Measurements from ENCODE around the gene SIL1.

The SIL1 gene

DNA sequence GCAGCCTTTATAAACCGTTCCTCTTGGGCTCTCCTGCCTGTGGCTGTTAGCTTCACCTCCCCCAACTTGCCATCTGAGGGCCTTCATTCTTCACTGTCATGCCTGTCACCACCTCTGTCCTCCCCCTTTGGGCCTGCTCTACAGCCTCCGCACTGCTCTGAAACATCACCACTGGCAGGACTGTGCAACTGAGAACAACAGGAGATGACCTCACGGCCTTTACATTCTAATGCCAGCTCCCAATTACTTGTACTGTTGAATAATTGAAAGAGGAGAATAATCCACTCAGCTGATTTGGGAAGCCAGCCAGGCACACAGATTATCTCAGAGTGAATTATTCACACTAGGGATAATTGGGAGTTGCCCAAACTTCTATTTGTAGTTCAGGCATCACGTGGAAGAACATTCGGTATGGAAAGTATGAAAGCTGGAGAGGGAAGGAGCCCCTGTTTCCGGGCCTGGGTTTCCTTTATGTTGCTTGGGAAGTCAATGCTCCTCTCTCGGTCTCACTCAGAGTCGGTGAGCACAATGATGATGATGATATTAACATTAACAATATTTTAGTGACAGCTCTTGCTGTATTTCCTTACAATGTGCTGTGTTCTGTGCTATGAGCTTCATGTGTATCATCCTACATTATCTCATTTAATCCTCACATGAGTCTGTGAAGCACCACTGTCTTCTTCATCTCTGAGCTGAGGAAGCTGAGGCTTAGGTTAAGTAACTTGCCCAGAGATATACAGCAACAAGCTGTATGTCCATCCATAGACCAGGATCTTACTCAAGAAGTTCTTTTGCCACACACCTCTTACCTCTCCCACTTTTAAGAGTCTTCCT, 223.7 kb downstream of the SIL1 start:
- Mint-ChIP-seq H3K36me3 (peaks cover 3% of the 10 kb centered on the region), H3K27ac (no peak overlapping the region), H3K9me3 (no peaks in the 10 kb centered on the region), H3K4me3 (no peak overlapping the region), H3K27me3 (no peaks in the 10 kb centered on the region), H3K4me1 (no peaks in the 10 kb centered on the region)
- ATAC-seq (ENCODE audit: low read depth) (no peak), DNase-seq (ENCODE audit: low spot score in 2 of 2) (no peak)

DNA sequence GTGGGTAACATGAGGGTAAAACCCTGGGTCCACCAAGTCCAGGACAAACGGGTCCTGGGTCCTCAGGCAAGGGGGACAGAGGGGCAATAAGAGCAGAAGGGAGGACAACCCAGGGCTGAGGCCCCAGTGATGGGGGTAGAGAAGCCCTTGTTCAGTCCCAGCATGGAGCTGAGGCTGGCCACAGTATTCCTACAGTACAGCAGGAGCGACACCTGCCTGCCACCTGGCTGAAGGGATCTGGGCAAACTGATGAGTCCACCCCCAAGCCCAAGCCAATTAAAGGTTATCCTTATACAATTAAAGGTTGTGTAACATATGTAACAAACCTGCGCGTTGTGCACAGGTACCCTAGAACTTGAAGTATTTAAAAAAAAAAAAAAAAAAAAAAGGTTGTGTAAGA, 225.3 kb downstream of the SIL1 start:
- Mint-ChIP-seq H3K9me3 (no peaks in the 10 kb centered on the region), H3K27me3 (no peaks in the 10 kb centered on the region), H3K4me1 (no peaks in the 10 kb centered on the region), H3K27ac (no peak overlapping the region), H3K36me3 (peaks cover 3% of the 10 kb centered on the region), H3K4me3 (no peak overlapping the region)
- DNase-seq (ENCODE audit: low spot score in 2 of 2) (no peak), ATAC-seq (ENCODE audit: low read depth) (no peak)

DNA sequence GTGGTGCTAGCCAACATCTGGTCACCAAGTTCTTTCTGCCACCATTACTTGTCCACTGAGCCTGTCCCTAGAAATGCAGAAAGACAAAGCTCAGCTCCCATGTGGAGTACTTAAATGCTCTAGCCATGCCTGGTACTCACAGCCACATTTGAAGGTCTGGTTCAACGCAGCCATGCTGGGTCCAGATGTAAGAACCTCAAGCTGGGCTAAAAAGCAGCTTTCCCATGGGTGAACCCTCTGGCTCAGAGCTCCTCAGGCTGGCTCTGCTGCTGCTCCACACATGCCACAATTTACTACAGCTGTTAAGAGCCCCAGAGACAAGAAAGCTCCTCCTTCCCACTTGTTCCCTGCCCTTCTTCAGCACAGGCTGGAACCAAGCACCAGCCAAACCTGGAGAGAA, 225.9 kb downstream of the SIL1 start:
- DNase-seq (ENCODE audit: low spot score in 2 of 2) (no peak), ATAC-seq (ENCODE audit: low read depth) (no peak)
- Mint-ChIP-seq H3K9me3 (no peaks in the 10 kb centered on the region), H3K27me3 (no peaks in the 10 kb centered on the region), H3K4me1 (no peaks in the 10 kb centered on the region), H3K27ac (no peak overlapping the region), H3K36me3 (peaks cover 3% of the 10 kb centered on the region), H3K4me3 (no peak overlapping the region)

DNA sequence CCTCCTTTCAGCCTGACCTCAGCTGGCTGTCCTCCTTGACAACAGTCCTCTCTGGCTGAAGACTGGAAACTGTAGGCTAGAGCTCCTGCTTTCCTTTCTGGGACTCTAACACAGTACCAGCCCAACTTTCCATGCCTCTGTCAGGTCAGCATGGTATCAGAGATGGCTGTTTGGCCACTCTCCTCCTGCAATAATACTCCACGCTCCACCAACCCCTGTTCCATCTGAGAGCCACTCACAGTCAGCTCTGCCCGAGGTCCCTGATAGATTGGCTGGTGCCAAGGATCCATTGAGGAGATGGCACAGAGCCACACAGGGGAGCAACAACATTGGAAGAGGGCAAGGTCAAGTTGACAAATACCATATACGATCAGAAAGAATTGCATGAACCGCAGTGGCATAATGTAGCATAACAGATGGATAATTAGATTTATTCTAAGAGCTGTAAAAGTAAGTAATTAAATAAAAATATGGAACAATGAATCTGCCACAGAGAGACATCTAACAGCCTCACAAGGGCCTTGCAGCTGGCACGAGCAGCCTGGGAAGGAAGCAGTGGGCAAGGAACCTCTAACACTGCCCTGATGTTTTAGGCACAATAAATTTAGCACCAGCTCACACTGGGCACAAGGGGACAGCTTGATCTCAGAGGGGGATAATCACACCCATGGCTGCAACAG, 228.7 kb downstream of the SIL1 start:
- Mint-ChIP-seq H3K36me3 (peaks cover 3% of the 10 kb centered on the region), H3K9me3 (no peaks in the 10 kb centered on the region)

DNA sequence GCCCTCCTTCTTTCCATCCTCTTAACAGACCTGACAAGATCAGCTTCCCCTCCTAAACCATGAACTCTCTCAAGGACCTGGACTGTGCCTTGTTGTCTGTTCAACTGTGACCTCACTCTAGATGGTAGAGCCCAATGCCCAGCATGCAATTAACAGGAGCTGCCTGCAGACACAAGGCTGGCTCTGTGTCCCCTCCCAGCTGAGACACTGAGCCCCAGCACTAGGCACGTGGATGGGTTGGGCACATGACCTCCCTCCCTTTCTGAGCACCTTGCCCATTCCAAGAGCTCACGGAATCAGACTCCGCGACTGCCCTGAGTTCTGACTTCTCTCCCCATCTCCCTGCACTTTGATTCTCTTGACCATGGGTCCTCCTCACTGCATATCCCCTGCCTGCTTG, 229.6 kb downstream of the SIL1 start:
- Mint-ChIP-seq H3K36me3 (peaks cover 3% of the 10 kb centered on the region), H3K27me3 (no peaks in the 10 kb centered on the region), H3K9me3 (no peaks in the 10 kb centered on the region), H3K4me1 (no peaks in the 10 kb centered on the region), H3K27ac (no peak overlapping the region), H3K4me3 (no peak overlapping the region)
- no peak for DNase-seq (ENCODE audit: low spot score in 2 of 2)
- no peak for ATAC-seq (ENCODE audit: low read depth)

More for the DNA sequence above, 228.7 kb downstream of the SIL1 start:
- ATAC-seq (ENCODE audit: low read depth), result no peak
- H3K4me3 Mint-ChIP-seq, result no peak overlapping the region
- H3K27me3 Mint-ChIP-seq, result no peaks in the 10 kb centered on the region
- no peak overlapping the region for H3K27ac Mint-ChIP-seq
- DNase-seq (ENCODE audit: low spot score in 2 of 2), result no peak
- H3K4me1 Mint-ChIP-seq, result no peaks in the 10 kb centered on the region

DNA sequence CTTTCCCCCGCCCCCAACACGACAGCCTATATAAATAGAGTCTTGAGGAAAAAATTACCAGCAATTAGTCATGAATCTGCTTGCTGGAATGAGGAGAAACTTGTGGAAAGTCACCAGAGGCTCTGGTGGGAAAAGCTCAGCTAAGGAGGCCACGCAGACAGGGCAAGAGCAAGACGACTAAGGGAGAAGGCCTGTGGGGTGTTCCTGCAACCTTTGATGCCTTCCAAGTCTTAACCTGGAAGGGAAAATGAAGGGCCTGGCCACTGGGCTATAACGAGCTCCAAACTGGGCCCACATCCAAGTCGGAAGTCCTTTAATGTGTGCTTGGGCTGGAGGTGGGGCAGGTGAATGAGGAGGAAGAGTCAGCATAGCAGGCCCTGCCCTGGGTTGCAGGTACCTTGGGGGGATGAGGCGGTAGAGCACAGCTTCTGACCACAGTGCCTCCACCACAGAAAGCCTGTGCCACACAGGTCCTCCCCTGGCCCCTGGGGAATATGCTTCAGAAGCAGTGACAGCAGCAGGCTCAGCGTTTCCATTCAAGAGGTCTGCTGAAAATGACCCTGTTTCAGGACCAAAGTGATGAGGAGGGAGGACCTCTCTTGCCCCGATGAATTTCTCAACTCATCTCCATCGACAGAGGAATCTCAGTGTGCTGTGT, 230.2 kb downstream of the SIL1 start:
- Mint-ChIP-seq H3K27me3 (no peaks in the 10 kb centered on the region), H3K27ac (no peak overlapping the region), H3K36me3 (peaks cover 3% of the 10 kb centered on the region), H3K4me3 (no peak overlapping the region), H3K9me3 (no peaks in the 10 kb centered on the region), H3K4me1 (no peaks in the 10 kb centered on the region)
- DNase-seq (ENCODE audit: low spot score in 2 of 2), result no peak
- no peak for ATAC-seq (ENCODE audit: low read depth)

DNA sequence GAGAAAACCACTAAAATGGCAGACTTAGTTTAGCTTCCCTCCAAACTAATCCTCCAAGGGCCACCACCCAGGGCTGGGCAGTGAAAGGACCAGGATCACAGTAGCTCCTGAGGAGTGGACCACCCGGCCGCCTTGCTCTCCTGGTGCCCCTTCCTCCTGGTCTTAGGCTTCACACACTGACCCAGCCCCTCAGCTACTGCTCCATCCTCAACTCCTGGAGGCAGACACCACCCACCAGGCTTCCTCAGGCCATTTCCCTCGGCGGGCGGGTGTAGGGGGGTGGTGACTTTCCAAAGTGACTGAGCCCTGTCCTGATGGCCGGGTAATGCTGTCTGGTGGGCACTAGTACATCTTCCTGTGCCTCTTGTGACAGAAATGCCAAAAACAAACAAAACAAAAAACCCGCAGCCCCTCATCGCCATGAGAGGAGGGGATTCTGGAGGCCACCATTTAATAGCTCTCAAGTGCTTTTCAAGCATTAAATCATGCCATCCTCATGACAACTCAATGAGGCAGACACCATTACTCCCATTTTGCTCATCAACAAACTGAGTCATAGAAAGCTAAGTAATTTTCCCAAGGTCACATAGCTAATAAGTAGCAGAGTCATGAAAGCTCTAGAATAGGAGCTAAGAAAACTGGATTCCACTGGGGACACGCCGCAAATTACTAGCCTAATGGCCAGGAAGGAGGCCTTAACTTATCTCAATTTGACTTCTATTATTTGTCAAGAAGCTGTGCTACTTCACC, 231.8 kb downstream of the SIL1 start:
- H3K4me1 Mint-ChIP-seq, result no peaks in the 10 kb centered on the region
- H3K27me3 Mint-ChIP-seq, result no peaks in the 10 kb centered on the region
- H3K9me3 Mint-ChIP-seq, result no peaks in the 10 kb centered on the region
- H3K4me3 Mint-ChIP-seq, result no peak overlapping the region
- peaks cover 1% of the 10 kb centered on the region for H3K36me3 Mint-ChIP-seq
- H3K27ac Mint-ChIP-seq, result no peak overlapping the region
- ATAC-seq (ENCODE audit: low read depth) (no peak), DNase-seq (ENCODE audit: low spot score in 2 of 2) (no peak)

DNA sequence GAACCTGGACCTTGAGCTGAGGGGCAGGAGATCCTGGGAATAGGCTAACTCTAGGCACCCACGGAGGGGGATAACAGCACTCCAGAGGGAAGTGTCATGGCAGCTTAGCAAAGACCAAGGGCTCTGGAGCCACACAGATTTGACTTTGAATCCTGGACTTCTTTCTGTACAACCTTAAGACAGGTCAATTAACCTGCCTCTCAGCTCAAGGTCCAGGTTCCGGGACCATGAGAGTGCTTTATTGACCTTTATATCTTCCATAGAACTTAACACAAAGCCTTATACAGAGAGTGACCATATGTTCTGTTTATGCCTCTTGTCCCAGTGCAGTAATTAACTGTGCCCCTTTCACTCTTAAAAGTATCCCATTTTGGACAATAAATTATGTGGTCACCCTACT, 232.5 kb downstream of the SIL1 start:
- no peaks in the 10 kb centered on the region for H3K4me1 Mint-ChIP-seq
- H3K27me3 Mint-ChIP-seq, result no peaks in the 10 kb centered on the region
- no peak for ATAC-seq (ENCODE audit: low read depth)
- no peak for DNase-seq (ENCODE audit: low spot score in 2 of 2)
- no peaks in the 10 kb centered on the region for H3K9me3 Mint-ChIP-seq
- no peak overlapping the region for H3K4me3 Mint-ChIP-seq
- H3K27ac Mint-ChIP-seq, result no peak overlapping the region
- peaks cover 1% of the 10 kb centered on the region for H3K36me3 Mint-ChIP-seq

DNA sequence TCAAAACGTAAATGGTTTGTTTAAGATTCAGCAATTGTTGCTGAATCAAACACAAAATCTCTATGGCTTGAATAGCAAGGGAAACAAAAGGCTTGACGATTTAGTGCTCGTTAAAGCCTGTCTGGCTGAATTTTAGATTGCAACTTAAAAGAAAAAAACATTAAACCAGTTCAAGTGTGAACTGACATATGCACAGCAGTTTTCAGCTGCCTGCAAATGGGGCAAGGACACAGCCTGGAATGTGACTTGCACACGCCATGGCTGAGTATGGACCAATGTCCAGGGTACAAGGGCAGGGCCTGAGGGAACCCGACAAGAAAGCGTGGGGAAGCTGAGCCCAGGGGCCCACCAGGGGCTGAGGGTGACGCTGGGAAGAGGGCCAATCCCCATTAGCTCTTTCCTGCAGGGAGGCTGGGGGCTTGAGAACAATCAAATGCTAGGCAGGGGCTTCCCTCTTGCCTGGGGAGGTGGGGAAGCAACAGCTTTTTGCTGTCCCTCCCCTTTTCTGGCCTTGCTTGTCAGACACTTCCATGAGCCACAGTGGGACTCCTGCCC, 233.4 kb downstream of the SIL1 start:
- no peak overlapping the region for H3K27ac Mint-ChIP-seq
- ATAC-seq (ENCODE audit: low read depth) (no peak), DNase-seq (ENCODE audit: low spot score in 2 of 2) (no peak)
- H3K4me1 Mint-ChIP-seq, result no peaks in the 10 kb centered on the region
- H3K4me3 Mint-ChIP-seq, result no peak overlapping the region
- H3K27me3 Mint-ChIP-seq, result no peaks in the 10 kb centered on the region
- peaks cover 1% of the 10 kb centered on the region for H3K36me3 Mint-ChIP-seq
- H3K9me3 Mint-ChIP-seq, result no peaks in the 10 kb centered on the region

DNA sequence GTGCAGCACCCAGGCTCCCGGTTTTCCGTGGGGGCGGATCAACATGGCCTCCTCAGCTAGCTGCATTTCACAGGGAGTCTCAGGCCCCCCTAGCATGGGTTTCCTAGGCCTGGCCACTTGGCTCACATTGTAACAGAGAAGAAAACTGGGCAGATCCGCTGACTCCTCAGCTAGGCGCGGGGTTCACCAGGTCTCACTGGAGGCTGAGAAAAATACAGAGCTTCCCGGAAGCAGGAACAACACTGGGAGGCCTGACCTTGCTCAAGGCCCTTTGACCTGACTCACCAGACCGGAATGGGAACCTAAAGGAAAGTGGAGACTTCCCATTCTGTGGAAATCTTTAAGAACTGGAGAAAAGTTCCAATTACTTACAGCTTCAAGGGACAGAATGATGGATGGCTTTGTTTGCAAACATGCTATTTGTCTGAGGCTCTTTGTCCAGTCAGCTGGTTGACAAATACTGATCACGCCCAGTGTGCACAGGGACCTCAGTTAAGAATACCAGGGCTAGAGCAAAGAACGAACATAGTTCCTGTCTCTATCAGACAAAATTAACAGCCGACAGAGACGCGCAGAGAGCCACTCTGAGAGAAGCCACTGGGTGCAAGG, 234.3 kb downstream of the SIL1 start:
- Mint-ChIP-seq H3K27ac (no peak overlapping the region), H3K4me3 (no peak overlapping the region), H3K36me3 (peaks cover 1% of the 10 kb centered on the region), H3K4me1 (no peaks in the 10 kb centered on the region), H3K27me3 (no peaks in the 10 kb centered on the region), H3K9me3 (no peaks in the 10 kb centered on the region)
- DNase-seq (ENCODE audit: low spot score in 2 of 2) (no peak), ATAC-seq (ENCODE audit: low read depth) (no peak)

DNA sequence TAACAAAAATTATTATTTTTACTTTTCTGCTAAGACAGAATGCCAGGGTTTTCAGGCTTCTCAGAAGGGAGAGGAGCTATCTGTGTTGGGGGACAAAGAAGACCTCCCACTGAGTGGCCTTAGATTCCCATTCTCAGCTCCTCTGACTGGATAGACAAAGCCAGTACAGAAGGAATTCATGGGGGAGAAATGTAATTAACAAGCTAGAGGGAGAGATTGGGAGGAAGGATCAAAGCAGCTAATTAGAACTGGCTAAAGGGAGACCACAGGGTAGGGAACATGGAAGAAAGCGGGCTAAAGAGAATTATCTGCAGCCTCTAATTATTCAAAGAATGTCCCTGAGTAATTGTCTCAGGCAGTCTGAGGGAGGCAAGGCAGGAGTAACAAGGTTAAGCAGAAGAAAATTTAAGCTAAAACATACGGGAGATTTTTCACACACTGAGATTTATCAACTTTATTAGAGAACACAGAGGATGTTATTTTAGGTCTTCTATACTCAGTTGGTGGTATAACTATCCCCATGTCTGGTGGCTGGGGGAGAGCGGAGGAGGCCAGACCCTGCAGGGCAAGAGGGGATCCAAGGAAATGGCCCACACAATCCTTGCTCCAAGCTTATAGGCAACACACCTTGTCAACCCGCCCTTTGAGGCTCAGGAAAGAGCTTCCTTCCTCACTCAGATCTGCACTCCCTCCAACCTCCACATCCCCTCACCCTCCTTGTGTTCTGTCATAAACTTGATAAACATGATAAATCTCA, 235.4 kb downstream of the SIL1 start:
- ATAC-seq (ENCODE audit: low read depth), result no peak

DNA sequence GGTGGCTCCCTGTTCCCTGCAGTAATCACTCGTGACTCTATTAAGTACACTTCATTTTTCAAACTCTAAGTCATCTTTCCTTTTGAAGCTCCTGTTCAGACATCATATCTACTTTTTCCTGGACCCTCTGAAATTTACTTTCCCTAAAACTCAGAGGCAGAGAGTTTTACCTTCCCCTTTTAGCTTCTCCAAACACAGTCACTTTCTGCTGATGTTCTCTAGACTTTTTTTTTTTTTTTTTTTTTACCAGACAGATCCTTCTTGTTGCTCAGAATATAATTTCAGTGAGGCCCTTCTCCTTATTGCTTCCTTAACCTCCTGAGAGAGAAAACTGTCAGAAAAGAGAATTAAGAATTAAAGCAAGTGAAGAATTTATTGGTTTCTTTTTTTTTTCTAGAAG, 236.4 kb downstream of the SIL1 start:
- Mint-ChIP-seq H3K27ac (no peak overlapping the region), H3K9me3 (no peaks in the 10 kb centered on the region), H3K4me3 (no peak overlapping the region), H3K4me1 (peaks cover 2% of the 10 kb centered on the region), H3K27me3 (no peaks in the 10 kb centered on the region), H3K36me3 (peaks cover 1% of the 10 kb centered on the region)
- DNase-seq (ENCODE audit: low spot score in 2 of 2) (no peak), ATAC-seq (ENCODE audit: low read depth) (no peak)

More for the DNA sequence above, 235.4 kb downstream of the SIL1 start:
- Mint-ChIP-seq H3K27ac (no peak overlapping the region), H3K36me3 (peaks cover 1% of the 10 kb centered on the region), H3K4me1 (no peaks in the 10 kb centered on the region), H3K27me3 (no peaks in the 10 kb centered on the region), H3K4me3 (no peak overlapping the region), H3K9me3 (no peaks in the 10 kb centered on the region)
- DNase-seq (ENCODE audit: low spot score in 2 of 2), result no peak

DNA sequence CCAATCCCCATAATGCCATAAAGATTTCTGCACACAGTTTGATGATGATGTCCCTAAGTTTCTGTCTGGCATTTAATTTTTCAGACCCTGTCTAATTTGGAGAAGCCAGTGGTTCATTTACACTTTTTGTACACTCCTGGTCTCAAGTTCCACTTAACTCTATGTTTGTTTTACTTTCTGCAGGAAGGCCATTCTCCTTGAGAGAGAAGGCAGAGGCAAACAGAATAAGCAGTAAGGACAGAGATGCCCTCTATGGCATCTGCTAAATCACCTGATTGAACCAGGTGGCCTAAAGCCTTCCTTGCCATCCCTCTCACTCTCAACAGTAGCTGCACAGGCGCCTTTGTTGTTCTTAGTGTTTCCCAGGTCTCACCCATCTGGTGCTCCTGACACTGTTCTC, 236.9 kb downstream of the SIL1 start:
- Mint-ChIP-seq H3K9me3 (no peaks in the 10 kb centered on the region), H3K36me3 (peaks cover 1% of the 10 kb centered on the region), H3K4me1 (peaks cover 2% of the 10 kb centered on the region), H3K27ac (no peak overlapping the region), H3K27me3 (no peaks in the 10 kb centered on the region), H3K4me3 (no peak overlapping the region)
- ATAC-seq (ENCODE audit: low read depth), result no peak
- no peak for DNase-seq (ENCODE audit: low spot score in 2 of 2)

Measured in memory B cell (primary cell).